ENCODE results near the gene PRKCH.

The PRKCH gene

DNA sequence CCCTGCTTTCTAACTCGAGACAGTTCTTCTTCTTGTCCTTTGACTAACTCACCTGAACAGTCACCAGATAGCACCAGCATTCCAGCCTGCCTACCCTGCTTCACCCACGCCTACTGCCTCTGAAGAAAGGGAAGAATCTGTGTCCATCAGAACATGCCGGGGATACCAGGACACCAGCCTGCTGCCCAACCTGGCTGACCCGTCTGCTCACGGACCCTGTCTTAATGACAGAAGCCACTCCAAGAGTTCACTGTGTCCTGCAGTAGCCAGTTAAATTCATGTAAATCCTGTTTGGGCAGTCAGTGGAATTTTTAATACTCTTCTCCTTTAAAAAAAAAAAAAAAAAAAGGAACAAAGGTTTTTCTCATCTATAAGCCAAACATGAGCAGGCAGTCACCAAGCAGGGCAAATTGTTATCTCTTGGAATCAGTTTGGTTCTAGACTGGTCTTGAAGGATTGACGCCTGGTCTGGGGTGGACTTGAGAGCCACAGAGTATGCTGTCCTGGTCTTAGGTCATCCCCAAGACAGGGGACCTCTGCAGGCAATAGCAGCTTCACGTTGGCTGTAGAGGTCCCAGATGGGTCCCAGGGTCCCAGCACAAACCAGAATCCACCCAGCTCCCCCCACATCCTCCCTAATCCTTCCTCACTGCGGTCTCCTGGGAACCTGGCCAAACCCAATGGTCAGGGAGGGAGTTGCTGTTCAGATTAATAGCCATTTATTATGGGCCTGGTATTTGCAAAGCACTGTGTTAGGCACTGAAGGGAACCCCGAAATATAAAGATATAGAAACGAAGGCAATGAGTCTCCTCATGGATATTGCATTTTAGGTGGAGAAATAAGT, 192.8 kb downstream of the PRKCH start:
- ATAC-seq, result no peak; the same call in 2 of the 3 replicates
- no peak for TF ChIP-seq CSDC2 (CRISPR knock-in tag; IDR thresholded peaks at IDR 0.05)
- no peak for TF ChIP-seq ESRRG (CRISPR knock-in tag; IDR thresholded peaks at IDR 0.05)
- no peak for TF ChIP-seq ARNTL (CRISPR knock-in tag; IDR thresholded peaks at IDR 0.05; ENCODE audit: borderline replicate concordance, low read depth)
- TF ChIP-seq, protein P1, sequence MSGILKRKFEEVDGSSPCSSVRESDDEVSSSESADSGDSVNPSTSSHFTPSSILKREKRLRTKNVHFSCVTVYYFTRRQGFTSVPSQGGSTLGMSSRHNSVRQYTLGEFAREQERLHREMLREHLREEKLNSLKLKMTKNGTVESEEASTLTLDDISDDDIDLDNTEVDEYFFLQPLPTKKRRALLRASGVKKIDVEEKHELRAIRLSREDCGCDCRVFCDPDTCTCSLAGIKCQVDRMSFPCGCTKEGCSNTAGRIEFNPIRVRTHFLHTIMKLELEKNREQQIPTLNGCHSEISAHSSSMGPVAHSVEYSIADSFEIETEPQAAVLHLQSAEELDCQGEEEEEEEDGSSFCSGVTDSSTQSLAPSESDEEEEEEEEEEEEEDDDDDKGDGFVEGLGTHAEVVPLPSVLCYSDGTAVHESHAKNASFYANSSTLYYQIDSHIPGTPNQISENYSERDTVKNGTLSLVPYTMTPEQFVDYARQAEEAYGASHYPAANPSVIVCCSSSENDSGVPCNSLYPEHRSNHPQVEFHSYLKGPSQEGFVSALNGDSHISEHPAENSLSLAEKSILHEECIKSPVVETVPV (CRISPR knock-in tag; IDR thresholded peaks at IDR 0.05), result no peak

DNA sequence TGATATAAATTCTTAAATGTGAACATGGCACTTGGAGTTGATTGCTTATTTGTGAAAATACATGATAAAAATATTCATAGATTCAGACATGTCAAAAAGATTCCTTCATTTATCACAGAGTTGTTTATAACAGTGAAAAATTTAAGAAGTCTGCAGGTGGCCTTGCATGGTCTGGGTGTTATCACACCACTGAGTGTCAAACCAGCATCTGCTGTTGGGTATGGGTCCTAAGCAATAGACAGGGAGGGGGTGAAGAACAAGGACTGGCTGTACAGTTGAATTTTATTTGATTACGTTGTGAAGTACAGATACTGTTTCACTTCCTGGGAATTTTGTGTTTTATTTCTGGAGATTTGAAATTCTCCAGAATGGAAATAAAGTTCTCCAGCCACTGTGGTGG, 193.5 kb downstream of the PRKCH start:
- TF ChIP-seq GLIS3 (CRISPR knock-in tag; IDR thresholded peaks at IDR 0.05), result no peak
- no peak for TF ChIP-seq RARB (CRISPR knock-in tag; IDR thresholded peaks at IDR 0.05)
- TF ChIP-seq TOX (CRISPR knock-in tag; IDR thresholded peaks at IDR 0.05; ENCODE audit: borderline replicate concordance), result no peak
- TF ChIP-seq, protein P2, sequence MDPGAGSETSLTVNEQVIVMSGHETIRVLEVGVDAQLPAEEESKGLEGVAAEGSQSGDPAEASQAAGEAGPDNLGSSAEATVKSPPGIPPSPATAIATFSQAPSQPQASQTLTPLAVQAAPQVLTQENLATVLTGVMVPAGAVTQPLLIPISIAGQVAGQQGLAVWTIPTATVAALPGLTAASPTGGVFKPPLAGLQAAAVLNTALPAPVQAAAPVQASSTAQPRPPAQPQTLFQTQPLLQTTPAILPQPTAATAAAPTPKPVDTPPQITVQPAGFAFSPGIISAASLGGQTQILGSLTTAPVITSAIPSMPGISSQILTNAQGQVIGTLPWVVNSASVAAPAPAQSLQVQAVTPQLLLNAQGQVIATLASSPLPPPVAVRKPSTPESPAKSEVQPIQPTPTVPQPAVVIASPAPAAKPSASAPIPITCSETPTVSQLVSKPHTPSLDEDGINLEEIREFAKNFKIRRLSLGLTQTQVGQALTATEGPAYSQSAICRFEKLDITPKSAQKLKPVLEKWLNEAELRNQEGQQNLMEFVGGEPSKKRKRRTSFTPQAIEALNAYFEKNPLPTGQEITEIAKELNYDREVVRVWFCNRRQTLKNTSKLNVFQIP (CRISPR knock-in tag; IDR thresholded peaks at IDR 0.05; ENCODE audit: borderline replicate concordance, low read depth), result no peak
- TF ChIP-seq, protein P3, sequence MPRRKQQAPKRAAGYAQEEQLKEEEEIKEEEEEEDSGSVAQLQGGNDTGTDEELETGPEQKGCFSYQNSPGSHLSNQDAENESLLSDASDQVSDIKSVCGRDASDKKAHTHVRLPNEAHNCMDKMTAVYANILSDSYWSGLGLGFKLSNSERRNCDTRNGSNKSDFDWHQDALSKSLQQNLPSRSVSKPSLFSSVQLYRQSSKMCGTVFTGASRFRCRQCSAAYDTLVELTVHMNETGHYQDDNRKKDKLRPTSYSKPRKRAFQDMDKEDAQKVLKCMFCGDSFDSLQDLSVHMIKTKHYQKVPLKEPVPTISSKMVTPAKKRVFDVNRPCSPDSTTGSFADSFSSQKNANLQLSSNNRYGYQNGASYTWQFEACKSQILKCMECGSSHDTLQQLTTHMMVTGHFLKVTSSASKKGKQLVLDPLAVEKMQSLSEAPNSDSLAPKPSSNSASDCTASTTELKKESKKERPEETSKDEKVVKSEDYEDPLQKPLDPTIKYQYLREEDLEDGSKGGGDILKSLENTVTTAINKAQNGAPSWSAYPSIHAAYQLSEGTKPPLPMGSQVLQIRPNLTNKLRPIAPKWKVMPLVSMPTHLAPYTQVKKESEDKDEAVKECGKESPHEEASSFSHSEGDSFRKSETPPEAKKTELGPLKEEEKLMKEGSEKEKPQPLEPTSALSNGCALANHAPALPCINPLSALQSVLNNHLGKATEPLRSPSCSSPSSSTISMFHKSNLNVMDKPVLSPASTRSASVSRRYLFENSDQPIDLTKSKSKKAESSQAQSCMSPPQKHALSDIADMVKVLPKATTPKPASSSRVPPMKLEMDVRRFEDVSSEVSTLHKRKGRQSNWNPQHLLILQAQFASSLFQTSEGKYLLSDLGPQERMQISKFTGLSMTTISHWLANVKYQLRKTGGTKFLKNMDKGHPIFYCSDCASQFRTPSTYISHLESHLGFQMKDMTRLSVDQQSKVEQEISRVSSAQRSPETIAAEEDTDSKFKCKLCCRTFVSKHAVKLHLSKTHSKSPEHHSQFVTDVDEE (CRISPR knock-in tag; IDR thresholded peaks at IDR 0.05), result no peak
- TF ChIP-seq PPARA (CRISPR knock-in tag; IDR thresholded peaks at IDR 0.05; ENCODE audit: borderline replicate concordance), result no peak
- TF ChIP-seq ZNF8 (CRISPR knock-in tag; IDR thresholded peaks at IDR 0.05), result no peak
- TF ChIP-seq ISL1 (CRISPR knock-in tag; IDR thresholded peaks at IDR 0.05), result no peak
- TF ChIP-seq, protein P4, sequence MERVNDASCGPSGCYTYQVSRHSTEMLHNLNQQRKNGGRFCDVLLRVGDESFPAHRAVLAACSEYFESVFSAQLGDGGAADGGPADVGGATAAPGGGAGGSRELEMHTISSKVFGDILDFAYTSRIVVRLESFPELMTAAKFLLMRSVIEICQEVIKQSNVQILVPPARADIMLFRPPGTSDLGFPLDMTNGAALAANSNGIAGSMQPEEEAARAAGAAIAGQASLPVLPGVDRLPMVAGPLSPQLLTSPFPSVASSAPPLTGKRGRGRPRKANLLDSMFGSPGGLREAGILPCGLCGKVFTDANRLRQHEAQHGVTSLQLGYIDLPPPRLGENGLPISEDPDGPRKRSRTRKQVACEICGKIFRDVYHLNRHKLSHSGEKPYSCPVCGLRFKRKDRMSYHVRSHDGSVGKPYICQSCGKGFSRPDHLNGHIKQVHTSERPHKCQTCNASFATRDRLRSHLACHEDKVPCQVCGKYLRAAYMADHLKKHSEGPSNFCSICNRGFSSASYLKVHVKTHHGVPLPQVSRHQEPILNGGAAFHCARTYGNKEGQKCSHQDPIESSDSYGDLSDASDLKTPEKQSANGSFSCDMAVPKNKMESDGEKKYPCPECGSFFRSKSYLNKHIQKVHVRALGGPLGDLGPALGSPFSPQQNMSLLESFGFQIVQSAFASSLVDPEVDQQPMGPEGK (CRISPR knock-in tag; IDR thresholded peaks at IDR 0.05; ENCODE audit: borderline replicate concordance), result no peak
- TF ChIP-seq ARNTL (CRISPR knock-in tag; IDR thresholded peaks at IDR 0.05; ENCODE audit: borderline replicate concordance, low read depth), result no peak
- no peak for ATAC-seq

DNA sequence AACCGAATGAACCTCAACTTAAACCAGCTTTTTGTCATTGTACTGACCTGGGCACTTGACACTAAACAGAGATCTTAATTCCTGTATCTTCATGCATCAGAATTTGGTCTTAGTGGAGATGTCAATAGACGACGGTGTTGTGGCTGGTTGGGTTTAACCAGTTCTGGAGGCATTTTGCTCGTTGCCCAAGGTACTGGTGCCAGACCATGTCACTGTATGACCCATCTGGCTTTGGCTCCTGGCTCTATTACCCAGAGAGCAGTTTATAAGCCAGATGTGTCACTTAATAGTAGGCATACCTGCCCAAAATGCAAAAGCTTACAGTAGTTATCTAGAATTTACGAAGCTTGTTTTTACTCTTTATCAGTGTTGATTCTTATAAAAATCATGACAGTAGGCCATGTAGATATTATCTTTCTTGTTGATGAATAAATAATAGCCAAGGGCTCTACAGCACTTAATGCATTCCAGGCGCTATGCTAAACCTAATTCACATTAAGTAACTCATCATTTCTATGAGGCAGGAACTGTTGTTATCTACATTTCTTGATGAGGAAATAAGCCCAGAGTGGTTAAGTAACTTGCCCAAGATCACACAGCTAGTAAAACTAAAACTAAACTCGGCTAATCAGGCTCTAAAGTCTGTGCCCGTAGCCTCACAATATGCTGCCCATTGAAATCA, 194.2 kb downstream of the PRKCH start:
- no peak for ATAC-seq
- TF ChIP-seq TCF4 (CRISPR knock-in tag; IDR thresholded peaks at IDR 0.05; ENCODE audit: borderline replicate concordance) (peak; percentile 85), SNAI2 (CRISPR knock-in tag; IDR thresholded peaks at IDR 0.05) (no peak)

DNA sequence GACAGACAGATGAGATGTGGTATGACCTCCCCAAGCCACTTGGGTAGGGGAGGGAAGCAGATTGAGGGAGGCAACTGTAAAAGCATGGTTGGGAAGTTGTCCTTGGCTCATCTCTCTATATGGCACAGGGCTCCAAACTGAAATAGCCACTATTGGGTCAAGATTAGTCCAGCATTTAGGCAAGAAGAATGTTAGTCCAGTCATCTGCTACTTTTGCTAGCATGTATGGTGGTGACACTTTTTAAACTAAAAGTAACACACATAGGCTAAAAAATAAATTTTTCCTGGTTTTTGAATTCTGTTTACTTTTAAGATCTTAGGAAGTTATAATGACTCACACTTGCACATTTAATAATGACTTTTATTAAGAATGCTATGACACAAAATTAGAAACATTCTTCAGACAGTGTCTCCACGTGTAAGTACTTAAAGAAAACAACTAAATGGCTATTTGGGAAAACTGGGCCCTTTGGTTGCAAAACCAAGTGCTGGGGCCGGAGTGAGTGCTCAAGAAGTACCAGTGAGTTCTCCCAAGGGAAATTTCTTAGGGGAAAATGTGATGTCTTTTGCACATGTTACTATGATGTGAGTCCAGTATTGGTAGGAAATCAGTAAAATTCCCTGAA, 194.9 kb downstream of the PRKCH start:
- ATAC-seq, result peak; percentile 9; the same call in 2 of the 3 replicates
- no peak for TF ChIP-seq TCF4 (CRISPR knock-in tag; IDR thresholded peaks at IDR 0.05; ENCODE audit: borderline replicate concordance)
- TF ChIP-seq GLIS3 (CRISPR knock-in tag; IDR thresholded peaks at IDR 0.05), result no peak
- TF ChIP-seq ZNF8 (CRISPR knock-in tag; IDR thresholded peaks at IDR 0.05), result no peak

All from SK-N-SH treated with all-trans-retinoic acid at 6 μM for 48 hours (cell line).